GM19468 (cell line): ENCODE results near the gene PIAS1.
"Not testable (repeated sequence)": the region's sequence is repeated elsewhere in the genome, so short reads cannot be mapped to it uniquely, and the experiment has no call there.

Experiments used
- ATAC-seq: cut with Tn5 transposase; IDR thresholded peaks from one replicate; pipeline ENCODE4 v1.9.1; 2021; ENCODE audit warnings: mild to moderate bottlenecking, moderate library complexity, moderate number of reproducible peaks; ENCODE audit not compliant: unreplicated experiment; ENCODE audit errors: extremely low read depth

The PIAS1 gene

DNA sequence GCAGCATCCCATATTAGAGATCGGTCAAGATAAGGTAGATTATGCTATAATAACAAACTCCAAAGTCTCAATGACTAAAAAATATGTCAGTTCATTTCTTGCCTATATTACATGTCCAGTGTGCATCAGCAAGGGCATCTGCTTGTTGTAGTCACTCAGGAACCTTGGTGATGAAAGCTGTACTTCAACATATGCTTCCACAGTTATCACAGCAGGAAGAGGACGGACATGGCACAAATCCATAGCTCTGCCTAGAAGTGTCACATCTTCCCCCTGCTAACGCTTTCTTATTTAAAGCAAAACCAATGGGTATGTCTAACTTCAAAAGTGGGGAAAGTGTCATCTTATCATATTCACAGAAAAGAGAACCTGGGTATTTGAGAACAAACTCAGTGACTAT is 20.0 kb upstream of the PIAS1 start:
- ATAC-seq: no peak

DNA sequence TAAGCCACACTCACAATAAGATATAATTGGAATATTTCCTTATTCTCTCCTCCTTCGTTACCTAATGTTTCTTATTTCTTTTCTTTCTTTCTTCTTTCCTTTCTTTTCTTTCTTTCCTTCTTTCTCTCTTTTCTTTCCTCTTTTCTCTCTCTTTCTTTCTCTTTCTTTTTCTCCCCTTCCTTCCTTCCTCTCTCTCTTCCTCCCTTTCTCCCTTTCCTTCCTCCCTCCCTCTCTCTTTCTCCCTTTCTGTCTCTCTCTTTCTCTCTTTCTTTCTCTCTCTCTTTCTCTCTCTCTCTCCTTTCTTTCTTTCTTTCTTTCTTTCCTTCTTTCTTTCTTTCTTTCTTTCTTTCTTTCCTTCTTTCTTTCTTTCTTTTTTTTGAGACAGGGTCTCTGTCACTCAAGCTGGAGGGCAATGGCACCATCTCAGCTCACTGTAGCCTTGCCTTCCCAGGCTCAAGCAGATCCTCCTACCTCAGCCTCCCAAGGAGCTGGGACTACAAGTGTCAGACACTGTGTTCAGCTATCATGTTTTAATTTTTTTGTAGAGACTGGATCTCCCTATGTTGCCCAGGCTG is 19.3 kb upstream of the PIAS1 start:
- ATAC-seq: no peak

DNA sequence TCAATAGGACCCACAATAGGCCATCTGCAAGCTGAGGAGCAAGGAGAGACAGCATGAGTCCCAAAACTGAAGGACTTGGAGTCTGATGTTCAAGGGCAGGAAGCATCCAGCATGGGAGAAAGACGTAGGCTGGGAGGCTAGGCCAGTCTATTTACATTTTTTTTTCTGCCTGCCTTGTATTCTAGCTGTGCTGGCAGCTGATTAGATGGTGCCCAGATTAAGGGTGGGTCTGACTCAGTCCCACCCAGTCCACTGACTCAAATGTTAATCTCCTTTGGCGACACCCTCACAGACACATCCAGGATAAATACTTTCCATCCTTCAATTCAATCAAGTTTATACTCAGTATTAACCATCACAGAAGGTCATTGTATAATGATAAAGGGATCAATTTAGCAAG is 15.9 kb upstream of the PIAS1 start:
- ATAC-seq: no peak

DNA sequence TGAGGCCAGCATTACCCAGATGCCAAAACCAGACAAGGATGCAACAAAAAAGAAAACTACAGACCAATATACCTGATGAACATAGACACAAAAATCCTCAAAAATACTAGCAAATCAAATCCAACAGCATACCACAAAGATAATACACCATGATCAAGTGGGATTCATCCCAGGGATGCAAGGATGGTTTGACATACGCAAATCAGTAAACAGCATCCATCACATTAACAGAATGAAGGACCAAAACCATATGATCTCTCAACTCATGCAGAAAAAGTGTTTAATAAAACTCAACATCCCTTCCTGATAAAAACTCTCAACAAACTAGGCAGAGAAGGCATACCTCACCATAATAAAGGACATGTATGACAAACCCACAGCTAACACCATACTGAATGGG is 14.0 kb upstream of the PIAS1 start:
- ATAC-seq: no peak

DNA sequence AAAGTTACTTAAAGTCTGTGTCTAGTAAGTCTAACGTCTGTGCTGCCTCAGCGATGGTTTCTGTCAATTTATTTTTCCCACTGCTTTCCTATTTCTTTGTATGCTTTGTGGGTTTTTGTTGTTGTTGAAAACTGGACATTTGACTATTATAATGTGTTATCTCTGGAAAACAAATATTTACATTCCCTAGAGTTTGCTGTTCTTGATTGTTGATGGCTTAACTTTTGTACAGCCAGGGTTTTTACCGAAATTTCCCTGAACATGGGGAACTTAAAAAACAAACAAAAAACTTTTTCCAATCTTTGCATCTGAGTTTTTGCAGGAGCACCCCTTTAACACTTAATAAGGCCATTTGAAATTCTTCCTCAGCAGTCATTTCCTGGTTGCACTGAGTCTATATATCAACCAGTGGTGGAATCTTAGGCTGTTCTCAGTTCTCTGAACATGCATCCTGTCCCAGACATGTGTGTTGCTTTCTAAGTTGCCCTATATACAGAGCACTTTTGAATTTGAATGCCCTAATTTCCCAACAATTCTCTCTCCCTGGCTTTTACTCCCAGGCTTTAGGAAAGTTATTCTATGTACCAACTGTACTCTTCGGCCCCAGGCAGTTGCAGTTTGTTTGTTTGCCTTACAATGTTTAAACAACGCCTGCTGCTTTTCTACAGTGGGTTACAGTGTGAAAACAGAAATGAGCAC is 11.8 kb upstream of the PIAS1 start:
- no peak for ATAC-seq

DNA sequence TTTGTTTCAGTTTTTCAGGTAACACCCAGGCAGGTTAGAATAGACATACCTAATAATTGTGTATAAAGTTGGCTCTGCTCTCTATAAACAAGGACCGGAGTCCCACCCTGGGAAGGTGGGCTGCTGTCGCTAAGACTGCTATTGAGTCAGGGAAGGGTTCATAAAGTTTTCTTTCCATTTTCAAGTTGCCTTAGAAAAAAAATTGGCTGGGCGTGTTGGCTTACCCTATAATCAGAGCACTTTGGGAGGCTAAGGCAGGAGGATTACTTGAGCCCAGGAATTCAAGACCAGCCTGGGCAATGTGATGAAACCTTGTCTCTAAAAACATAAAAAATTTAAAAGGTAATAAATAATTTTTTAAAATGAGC is 11.3 kb upstream of the PIAS1 start:
- ATAC-seq: no peak

DNA sequence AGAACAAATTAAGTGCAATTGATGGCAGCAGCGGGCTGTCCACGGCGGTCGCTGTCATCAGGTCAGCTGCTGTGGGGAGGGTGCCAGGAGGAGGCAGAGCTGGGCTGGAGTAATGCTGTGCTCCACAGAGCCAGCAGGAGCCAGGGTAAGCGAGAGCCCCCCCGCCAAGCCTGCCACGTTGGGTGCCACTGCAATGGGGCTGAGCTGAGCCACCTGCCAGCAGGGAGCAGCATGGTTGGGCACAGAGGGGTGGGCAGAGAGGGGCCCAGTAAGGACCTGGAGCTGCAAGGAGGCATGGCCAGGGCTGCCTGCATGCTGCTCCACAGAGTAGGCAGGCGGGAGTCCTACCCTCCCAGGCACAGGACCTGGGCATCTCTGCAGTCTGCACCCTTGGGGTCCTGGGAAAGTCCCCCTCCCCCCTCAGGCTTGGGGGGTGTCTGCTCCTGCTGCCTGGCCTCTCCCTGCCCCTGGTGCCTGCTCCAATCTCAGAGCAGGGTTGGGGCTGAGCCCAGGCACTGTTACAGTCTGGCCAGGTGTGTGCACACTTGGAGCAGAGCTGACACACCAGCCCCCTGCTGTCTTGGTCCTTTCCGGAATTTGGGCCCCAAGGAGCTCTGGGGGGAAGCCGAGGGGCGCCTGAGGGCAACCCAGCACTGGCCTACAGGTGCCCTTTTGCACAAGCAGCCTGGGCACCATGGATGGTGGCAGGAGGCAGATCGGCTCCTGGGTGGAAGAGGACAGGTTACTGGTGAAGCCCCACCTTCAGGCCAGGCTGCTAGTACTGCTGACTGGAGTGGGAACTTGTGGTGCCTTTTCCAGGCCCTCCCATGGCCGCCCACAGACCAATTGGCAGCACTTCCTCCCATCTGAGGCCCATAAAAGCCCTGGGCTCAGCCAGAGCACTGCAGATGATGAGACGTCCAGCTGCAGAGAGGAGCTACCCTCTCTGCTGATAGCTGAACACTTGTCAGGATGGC is 8.5 kb upstream of the PIAS1 start:
- no peak for ATAC-seq

DNA sequence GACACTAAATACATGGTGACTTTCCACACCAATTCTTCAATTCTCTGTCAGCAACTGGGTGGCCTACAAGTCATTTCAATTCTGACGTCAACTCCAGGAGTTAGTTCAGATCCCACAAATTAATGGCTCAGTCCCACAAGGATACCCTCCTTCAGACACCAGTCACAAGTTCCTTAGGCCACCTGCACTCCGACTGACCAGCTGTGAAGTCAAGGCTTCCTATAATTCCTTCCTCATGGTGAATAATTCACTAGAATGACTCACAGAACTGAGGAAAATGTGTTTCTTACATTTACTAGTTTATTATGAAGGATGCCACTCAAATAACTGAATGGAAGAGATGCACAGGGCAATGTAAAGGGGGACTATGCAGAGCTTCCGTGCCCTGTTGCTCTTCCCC is 6.3 kb upstream of the PIAS1 start:
- no peak for ATAC-seq

DNA sequence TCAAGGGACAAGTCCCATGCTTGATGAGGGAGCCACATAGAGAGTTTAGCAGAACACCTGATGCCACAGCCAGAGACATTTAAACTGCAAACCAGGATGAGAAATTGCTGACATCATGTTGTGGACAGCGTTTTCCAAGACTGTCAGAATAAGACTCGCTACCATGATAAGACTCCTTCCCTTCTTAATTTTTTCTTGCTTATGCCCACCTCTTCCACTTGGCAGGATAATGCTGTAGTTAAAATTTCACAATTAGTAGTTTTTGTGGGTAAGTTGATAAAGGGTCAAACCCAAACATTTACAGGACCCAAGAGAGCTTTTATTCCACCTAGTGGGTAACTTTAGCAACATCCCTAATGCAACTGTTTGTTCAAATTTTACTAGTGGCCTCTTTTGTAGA is 3.0 kb upstream of the PIAS1 start:
- ATAC-seq: no peak

DNA sequence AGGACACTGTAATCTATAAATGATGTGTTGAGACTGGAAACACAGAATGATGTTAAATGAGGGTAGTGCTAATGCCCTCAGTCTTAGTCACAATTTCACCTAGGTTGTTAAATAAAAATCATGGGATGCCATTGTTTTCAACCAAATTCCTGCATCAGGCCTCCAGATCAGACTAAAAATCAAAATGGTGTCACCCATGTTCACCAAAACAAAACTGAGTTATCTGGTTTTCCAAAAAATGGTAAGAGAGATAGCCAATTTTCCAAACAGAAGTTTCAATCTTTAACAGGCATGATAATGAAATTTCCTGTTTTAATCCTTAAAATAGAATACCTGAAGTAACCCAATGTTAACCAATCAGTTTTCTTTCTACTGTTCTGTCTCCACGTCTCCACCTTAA is 2.2 kb upstream of the PIAS1 start:
- ATAC-seq: no peak

DNA sequence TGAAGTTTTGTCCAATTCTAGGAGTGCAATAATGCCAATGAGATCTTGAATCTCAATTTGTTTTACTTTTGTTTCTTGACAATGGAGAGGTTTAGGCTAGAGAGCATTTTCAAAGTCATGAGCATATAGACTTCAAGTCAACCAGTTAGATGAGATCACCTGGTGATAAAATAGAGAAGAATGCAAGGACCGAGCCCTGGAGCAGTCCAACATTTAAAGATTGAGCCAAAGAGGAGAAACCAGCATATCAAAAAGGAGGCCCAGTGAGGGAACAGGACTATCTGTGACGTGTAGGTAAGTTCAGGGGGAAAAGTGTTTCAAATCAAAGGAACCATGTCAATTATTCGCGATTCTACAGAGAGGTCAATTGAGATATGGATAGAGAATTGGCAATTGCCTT is 1.7 kb upstream of the PIAS1 start:
- ATAC-seq: no peak

DNA sequence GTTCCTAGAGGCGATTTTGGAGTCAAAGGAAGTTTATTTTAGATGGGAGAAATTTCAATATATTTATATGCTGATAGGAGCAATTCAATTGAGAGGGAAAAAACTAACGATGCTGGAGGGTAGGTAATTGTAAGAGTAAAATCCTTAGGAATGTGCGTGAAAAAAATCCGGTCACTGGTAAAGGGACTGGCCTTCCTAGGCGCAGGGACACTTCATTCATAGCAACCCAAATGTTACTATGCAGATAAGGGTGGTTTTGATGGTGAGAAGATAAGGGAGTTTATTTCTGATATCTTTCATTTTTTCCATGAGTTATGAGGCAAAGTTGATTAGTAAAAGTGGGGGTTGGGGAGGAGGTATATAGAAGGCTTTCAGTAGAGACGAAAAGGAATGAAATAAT is 1.1 kb upstream of the PIAS1 start:
- no peak for ATAC-seq

DNA sequence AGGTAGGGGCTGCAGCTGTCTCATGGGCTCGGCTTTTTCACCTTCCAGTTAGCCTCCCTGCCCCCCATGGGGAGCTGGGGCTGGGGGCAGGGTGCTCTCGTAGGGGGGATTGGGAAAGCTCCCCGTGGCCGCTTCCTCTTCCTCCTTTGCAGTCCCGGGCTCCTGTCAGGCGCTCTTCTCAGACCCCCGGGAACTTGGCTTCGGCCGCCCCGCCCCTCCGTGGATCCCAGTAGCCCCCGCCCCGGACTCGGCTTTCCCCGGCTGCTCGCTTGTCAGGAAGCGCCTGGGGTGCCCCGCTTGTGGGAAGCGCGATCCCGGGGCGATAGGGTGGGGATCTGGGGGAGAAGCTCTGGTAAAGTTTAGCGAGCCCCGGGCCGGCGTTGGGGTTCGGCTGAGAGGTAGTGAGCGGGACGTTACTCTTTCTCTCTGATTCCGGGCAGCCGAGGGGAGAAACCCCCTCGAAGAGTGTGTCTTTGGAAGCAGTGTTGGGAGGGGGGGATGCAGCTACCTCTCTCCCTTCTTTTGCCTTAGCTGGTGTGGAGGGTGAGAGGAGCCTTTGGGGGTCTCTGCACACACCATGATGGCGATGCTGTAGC is 611 bp downstream of the PIAS1 start:
- ATAC-seq: no peak

DNA sequence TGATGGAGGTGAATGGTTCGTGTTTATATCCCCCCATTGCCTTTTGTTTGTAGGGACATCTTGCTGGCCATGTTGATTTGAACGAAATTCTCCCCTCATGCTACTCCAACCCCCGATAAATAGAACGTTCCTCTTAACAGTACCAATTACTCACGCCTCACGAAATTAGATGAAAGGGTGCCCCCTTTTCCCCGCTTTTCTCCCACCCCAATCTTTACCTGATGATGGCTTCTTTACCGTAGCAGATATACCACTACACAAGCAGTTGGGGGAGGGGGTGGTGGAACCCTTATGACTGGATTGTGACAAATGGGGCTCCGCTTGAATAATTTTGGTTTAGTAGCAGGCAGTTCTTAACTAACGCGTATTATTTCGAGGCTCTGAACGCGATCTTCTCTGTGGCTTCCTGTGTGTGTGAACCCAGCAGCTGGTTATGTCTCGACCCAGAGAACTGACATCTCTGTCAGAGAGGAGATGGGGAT is 1.1 kb downstream of the PIAS1 start:
- no peak for ATAC-seq

DNA sequence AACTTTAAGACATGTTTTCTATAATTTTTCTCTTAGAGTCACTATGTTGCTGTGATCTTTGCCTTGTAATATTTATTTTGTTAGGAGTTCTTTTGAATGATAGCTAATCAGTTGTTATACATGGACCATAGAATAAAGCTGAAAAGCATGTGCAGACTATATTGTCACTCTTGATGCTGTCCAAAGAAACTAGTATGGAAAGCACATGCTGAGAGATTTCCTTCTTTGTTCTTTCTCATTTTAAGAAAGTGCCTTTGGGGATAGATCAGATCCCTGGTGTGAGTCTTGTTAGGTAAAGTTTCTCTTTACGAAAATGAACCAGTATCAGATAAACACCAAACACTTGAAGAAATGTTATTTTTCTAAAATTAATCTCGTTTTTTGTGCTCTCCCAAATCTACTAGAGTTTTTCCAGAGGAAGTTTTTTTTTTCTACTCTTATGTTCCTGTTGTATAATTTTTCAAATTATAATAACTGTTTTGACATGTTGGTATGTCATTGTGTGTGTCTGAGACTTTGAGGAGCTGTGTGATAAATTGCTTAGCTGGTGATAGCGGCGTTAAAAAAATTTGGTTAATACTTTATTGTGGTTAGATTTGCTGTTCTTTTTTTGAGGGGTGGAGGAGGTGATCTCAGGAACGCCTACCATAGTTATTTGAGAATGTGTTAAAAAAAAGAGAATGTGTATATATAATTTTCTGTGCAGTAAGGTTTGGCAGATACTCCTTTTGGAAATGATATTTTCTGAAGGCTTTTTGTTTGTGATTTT is 2.2 kb downstream of the PIAS1 start:
- ATAC-seq: no peak

DNA sequence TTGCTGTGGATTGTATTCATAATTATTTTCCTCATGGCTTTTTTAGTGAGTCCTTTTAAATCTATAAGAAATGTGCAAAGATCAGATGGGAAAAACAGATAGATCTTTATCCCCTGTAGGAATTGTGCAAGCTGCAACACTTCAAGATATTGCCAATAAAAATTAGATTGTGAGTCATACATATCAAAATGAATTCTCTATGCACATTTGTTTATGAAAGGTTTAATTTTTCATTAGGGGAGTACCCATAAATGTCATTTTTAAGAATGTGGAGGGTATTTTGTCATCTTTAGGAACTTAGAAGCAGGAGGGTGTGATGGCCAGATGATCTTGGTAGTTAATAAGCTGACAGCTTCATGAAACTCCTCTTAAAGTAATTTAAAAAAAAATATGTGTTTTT is 2.9 kb downstream of the PIAS1 start:
- no peak for ATAC-seq

DNA sequence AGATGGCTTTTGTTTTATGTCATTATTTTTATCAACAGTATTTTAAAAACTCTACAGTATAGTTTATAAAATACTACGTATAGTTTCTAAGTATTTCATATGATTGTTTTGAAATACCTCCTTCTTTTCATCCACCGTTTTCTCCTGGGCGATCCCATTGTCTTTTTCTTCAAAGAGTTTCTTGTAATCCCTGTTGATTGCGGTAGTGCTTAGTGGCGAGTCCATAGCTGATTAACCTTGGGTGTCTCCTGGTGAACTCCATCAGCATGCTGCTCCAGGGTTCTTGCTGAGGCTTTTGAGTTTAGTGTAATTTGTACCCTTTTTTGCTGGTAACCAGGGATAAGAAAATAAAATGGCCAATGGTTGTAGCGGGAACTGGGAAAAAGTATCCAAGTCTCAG is 3.6 kb downstream of the PIAS1 start:
- no peak for ATAC-seq

DNA sequence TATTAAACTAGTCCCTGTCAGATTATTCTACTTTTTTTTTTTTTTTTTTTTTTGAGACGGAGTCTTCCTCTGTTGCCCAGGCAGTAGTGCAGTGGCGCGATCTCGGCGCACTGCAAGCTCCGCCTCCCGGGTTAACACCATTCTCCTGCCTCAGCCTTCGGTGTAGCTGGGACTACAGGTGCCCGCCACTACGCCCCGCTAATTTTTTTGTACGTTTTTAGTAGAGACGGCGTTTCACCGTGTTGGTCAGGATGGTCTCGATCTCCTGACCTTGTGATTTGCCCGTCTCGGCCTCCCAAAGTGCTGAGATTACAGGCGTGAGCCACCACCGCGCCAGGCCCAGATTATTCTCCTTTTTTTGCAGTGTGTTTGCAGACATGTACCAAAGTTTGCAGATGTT is 4.9 kb downstream of the PIAS1 start:
- ATAC-seq: not testable (repeated sequence)

DNA sequence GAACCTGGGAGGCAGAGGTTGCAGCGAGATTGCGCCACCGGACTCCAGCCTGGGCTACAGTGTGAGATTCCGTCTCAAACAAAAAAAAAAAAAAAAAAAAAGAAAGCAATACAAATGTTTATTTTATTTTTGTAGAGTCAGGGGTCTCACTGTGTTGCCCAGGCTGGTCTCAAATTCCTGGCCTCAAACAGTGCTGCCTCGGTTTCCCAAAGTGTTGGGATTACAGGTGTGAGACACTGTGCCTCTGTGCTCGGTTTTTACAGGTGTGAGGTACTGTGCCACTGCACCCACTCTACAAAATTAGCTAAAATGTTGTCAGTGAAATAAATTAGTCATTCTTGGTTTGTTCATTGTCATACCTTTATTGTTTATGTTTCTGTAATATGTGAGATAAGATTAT is 5.5 kb downstream of the PIAS1 start:
- ATAC-seq: no peak

DNA sequence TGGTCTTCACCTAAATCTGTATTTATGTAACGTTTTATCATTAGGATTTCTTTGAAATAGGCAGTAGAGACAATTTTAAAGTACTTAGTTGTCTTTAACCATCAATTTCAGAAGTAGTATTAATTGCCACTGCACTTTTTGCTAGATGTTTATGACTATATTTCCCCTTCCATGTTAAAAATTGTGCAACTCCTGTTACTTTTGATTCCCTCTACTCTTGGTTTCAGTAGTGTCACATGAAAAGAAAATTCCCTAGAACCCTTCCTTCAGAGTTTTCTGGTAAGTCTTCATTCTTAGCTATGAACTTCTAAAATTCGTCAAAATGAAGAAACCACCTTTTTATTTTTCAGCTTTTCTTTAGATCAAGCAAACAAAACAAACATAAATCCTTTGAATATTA is 7.1 kb downstream of the PIAS1 start:
- ATAC-seq: no peak
